Stimulated activated CD8-positive, alpha-beta memory T cell treated with anti-CD3 and anti-CD28 coated beads, Interleukin-15, amount 100 ng/mL, for 24 hours (primary cell): ENCODE measurements around the gene HOXB9.

Experiments used
- DNase-seq: peaks from one replicate; pipeline ENCODE4 v3.0.0-alpha.2; 2020; ENCODE audit warnings: low read depth

Gene HOXB9

DNA sequence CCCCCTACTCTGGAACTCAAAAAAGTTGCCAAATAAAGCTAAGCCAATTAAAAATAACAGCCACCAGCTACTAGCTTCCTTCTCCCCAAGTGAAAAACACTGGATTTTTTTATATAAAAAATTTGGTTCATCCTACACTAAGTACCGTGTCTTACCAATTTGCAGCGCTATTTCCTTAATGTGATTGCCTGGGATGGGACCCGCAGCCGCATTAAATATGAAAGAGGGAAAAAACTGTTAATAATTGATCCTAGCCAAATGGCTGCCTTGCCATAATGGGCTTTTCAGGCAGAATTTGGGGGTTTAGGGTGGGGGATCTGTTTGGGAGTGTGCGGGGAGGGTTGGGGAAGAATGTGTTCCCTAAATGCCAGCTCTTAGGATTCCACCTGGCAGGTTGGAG is 2.0 kb downstream of the HOXB9 start:
- no peak for DNase-seq

DNA sequence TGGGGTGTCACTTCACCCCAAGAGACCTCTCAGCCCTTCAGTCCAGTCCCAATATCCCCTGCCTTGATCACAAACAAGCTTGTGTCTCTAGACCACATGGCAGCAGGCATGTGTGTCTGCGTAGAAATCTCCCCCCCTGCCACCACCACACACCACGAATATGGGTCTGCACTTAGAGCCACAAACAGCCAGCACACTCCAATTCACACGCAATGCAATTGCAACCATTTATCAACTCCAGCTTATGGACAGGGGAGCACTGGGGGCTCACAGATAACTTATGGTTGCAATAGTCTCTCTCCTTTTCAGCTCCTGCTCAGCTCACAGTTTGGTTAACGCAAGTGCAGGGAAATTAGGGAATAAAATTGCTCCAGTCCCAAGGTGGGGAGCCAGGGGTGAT is 2.6 kb downstream of the HOXB9 start:
- DNase-seq: no peak

DNA sequence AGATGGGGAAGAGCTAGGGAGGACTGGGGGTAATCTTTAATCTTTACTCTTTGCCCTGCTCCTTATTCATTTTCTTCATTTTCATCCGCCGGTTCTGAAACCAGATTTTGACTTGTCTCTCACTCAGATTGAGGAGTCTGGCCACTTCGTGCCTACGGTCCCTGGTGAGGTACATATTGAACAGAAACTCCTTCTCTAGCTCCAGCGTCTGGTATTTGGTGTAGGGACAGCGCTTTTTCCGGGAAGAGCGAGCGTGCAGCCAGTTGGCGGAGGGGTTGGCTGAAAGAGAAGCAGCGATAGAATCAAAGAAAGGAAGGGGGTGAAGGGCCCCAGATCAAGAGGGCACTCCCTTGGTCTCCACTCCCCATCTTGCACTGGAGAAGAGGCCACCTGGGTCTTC is 3.3 kb downstream of the HOXB9 start:
- DNase-seq: no peak

DNA sequence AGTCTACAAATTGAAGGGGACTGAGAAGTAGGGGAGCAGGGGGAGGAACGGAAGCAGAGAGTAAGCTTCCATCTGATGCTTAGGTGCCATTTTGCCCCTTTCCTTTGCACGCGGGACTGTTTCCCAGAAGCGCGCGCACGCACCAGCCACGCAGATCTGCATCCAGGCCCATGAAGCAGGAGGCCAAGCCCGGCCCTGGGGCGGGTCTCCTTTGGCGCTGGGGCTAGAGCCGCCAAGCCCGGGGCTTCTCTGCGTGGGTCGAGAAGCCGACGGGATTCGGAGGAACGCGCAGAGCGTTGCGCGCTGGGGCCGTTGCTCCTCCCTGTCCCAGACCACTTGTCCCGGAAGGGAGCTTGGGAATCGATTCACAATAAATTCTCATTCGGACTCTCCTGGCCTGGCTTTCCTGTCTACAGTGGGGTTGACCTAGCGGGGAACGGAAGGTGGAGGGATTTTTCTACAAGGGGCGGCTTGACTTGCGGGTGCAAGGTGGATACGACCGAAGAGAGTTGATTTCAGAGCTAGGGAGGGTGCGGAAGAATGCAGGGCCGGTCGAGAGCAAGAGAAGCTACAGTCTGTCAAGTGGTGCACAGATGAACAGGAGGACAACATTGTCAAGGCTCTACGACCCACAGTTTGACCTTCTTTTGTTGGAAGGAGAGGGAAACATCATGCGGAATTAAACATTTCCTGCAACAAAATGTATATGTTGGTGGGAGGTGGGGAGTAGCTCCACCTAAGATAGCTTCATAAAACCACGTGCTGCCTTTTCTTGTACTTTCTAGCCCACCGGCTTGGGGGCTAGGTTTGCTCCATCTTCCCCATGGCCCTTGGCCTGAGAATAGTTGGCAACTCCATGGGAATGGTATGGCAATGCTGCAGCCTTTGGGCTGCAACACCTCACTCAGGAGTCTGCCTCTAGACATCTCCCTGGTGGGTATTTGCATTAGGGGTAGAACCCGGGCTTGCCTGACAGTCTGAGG is 4.5 kb downstream of the HOXB9 start:
- DNase-seq: no peak

DNA sequence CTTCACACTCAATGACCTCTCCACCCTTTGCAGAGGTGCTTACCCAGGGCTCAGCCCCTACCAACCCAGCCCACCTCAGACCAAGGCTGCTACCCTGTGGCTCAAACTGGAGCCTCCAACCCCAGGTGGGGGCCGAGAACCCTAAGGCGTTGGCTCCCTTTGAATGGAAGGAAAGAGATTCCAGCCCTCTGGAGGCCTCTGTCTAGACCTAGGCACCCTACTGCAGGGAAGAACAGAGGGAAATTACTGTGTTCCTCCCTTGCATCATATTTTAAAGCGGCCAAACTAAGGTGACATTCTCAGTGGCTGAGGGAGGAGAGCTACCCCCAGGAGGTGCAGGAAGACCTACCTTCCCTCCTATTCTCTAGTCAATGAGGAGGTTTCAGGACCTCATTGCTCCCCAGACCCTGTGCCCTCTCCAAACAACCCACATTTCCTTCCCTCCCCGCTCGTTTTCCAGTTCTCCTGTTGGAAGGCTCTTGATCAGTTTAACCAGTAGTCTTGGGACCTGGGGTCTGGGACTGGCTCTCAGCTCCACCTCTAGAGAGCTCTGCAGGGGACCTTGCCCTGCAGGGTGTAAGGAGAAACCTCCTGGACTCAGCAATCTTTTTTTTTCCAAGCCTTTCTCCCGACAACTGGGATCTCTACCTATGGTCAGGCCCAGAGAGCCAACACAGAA is 5.6 kb downstream of the HOXB9 start:
- DNase-seq: no peak

DNA sequence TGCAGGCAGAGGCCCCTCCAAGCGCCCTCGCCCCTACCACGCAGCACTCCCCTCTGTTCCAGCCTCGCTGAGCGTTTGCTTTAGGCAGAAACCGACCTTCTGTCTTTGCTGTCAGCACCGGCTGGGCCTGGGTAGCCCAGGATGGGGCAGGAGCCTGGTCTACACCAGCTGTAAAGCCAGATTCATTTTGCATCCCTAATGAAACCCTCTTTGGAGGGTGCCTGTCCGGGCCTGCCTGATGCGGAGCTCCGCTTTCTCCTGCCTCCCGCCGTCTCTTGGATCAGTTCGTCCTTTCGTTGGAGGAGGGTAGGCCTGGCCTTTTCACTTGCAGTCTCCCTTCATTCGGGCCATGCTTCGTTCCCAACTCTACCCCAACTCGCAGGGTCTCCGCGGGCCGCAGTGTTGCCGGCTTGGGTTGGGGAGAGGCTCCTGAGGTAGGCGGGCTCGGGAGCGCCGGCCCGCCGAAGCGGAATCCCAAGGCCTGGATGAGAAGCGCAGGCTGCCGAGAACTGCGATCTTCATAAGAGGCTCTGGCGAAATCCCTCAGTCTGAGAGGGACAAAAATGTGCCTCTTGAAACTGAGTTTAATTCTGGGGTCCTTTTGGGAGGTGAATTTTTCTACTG is 6.2 kb downstream of the HOXB9 start:
- no peak for DNase-seq

DNA sequence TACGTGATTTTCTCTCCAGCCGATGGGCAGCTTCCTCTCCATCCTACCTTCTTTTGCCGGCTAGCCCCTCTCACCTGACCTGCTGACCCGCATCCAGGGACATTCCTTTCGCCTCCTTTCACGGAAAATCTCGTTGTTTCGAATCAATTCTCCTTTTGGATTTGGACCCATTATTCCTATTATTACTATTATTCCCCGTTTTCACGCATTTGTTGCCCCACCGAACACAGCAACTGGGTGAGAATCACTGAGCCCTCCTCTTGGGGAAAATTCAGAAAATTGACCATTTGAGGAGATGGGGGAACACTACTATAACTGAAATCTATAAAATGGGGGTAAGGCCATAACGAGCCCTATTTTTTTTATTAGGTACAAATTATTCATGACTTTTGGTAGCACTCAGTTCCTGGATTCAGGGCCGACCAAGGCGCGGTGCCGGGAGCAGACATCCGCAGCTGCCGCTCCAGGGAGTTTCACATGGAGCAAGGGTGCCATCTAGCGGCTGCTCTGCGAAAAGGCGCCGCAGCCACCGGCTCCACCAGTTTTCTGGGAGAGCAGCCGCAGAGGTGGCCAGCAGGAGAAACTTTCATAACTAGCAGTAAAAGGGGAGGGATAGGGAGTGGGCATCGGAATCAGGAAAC is 7.8 kb downstream of the HOXB9 start:
- peak; percentile 84 for DNase-seq

DNA sequence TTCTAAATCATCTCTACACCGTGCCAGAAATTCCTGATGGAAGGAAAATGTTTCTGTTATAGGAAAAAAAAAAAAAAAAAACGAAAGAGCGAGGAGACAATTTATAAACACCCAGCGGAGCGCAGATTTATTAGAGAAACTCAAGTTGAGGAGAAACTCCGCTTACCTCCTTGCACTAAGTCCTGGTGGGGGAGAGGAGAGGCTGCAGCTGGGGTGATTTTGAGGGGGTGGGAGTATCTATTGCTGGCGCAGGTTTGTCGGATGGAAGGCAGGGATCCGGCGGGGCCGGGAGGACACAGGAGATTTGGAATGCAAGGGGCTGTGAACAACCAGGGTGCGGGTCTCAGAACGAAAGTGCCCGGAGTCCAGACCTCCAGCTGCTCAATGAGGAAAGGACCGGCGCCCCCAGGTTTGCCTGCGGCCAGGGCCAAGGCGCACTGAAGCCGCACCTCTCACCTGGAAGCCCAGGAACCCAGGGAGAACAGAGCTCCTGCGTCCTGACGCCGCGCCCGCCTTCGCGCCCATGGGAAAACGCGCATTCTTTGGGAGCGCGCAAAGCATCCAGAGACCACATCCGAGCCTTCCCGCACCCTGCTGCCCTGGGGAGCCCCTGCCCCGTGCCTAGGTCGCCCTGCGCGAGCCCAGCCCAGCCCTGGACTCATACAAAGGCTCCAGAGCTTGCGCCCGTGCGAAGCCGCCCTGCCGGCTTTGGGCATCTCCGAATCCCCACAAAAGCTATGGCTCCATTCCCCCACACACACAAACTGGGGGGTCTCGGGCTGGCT is 8.5 kb downstream of the HOXB9 start:
- no peak for DNase-seq

DNA sequence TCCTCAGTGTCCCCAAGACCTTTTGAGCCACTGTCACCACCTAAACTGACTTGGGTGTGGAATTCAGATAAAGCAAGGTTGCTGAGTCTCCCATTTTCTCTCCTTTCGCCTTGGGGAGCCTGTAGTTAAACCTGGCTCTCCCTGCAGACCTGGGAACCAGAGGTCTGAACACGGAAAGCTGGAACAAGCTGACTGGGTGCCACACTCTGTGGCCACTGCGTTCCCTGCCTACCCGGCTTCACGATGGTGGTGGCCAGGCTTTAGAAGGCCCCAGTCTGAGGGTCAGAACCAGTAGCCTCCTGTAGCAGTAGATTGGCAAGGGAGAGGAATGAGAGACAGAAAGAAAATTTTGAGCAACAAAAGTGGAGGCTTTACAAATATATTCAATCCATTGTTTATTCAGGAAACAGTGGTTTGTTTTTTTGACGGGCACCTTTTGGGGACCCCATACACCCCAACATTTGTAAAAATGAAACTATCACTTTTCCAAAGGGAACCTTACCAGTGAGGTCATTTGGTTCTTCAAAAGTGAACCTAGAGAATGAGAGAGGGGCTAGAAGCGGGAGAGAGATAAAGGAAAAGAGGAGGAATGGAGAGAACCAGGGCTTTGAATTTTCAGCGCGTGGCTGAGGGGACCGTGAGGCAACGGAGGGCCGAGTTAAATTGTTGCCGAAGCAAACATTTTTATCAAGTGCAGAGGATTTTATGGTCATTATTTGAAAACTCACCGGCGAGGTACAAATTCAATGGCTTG is 9.3 kb downstream of the HOXB9 start:
- no peak for DNase-seq

DNA sequence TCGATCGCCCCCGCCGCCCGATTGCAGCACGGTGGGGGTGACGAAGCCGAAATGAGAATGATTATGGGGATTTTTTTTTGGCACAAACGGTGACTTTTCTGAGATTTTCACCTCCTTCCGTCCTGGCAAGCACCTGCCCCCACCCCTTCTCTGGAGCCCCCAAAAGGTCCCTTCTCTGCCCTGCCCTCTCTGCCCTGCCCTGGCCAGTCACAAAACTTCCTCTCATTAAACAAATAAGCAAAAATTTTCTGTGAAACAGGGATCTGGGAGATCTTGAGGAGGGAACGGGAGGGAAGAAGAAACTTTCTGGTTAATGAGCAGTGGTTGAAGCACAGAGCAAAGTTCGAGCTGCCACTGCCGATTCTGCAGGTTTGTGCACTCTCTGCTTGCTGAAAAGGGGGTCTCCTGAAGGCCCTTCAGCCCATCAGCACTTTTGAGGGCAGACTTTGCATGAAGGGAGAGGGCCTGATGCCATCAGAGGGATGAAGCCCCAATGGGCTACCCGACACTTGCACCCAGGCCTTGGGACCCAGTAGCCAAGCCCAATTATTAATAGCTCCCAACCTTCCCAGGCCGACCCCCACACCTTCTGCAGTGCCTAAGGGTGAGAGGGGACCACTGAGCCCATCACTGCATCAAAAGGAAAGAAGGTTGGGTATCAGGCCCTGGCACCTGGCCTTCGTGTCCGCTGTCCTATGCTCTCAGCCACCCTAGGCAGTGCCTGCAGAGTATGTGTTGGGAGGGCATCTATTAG is 10.0 kb downstream of the HOXB9 start:
- DNase-seq: no peak

DNA sequence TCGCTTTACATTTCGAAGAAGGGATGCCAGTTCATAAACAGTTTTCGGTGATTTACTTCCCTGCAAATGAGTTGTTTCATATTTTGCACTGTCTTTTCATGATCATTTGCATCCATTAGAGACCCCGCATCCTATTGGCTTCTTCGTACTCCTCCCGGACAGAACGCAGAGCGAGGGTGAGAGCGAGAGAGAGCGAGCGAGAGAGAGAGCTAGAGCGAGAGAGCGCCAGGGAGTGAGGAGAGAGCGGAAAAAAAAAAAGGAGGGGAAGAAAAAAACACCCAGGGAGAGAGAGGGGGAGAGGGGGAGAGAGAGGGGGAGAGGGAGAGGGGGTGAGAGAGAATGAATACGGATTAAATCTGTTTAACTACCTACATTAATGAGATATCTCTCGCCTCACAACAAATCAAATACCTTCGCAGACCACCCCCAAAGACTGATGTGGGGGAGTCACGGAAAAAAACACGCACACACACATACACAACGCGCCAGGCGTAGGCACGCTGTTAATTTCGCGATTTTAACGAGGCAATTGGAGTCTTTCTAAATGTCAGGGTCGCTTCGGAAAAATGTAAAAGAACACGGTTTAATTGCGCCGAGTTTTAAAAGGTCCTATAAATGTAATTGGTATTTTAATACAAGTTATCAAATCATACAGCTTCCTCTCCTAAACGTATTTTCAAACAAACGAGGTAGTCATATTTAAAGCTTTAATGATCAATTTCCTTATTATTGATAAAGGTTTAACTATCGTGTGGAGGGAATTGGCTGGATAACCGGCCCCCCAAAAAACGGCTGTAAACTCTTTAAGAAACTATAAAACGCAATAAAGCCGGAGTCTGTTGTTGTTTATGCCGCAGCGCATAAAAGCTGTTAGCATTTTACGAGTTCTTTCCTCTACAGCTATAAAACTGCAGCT is 10.9 kb downstream of the HOXB9 start, which contains the start of gene HOXB8:
Gene HOXB8 (minus strand): TSS at position 246 of the 916 bp plus-strand sequence. CDS start 588 bp downstream, outside the sequence.
- no peak for DNase-seq

DNA sequence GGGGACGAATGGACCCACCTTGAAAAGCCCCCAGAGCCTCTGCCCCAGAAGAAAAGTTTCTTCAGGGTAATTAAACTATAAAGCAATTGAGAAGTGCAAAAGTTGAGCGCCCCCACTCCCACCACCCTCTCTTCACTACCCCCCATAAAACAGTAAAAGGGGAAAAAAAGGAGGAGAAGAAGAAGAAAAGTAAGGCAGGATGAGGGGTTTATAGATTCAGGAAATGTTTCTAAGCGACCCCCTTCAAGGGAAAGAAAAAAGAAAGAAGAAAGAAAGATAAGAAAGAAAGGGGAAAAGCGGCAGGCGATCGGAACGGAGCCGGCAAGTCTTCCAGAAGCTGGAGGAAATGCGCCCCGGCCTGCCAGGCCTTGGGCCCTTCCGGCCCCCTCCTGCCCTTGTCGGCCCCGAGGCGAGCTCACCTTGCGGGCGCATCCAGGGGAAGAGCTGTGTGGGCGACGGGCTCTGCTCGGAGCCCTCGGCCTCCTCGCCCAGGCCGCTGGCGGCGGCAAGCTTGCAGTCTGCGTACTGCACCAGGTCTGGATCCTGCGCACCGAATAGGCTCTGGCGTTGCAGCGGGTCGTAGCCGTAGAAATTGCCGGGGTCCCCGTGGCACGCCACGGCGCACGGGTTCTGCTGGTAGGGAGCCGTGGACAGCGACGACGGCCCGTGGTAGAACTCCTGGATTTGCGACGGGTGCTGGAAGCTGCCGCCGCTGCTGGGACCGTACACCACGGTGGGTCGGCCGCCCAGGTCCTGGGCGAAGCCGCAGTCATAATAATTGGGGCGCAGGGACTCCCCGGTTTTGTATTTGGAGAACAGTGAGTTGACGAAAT is 12.1 kb downstream of the HOXB9 start:
- DNase-seq: no peak

DNA sequence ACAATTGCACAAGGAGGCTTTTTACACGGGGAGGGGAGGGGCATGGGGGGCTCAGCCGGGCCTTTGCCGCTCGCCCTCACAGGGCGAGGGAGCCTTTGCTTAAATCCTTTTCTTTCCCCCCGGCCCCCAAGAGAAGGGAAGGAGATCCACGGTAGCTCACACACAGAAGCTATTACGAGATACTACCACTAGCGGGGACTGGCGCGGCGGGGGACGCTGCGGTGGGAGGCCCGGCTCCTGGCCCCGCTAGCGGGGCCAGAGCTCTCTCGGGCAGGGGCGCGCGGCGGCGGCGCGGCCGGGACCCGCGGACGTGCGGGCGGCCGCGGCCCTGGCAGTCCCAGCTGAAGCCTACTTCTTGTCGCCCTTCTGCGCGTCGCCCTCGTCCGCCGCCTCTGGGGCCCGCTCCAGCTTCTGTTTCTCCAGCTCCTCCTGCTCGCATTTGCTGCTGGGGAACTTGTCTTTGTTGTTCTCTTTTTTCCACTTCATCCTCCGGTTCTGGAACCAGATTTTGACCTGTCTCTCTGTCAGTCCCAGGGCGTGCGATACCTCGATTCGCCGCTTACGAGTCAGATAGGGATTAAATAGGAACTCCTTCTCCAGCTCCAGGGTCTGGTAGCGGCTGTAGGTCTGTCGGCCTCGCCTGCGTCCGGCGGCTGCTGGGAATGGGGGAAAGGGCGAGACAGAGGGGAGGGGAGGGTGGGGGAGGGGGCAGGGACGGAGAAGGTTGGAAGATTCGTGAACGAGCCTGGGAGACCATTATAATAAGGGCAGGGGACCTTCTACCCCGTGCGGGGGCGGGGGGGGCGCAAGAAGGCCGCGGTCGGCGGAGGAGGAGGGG is 13.1 kb downstream of the HOXB9 start:
- DNase-seq: no peak

DNA sequence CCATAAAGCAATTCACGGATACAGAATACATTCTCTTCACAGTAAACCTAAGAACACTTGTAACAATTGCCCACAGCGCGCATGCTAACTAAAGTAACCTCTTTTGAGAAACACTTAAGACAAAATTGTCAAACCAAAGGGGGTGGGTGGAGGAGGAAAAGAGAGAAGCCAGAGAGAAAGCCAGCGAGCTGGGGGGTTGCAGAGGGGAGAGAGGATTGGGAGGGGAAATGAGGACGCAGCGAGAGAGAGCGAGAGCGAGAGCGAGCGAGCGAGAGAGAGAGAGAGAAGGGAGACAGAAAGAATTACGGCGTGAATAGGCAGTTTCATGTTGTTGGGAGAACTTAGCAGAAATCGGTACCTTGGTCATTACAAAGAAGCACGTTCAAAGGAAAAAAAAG is 13.7 kb downstream of the HOXB9 start:
- no peak for DNase-seq

DNA sequence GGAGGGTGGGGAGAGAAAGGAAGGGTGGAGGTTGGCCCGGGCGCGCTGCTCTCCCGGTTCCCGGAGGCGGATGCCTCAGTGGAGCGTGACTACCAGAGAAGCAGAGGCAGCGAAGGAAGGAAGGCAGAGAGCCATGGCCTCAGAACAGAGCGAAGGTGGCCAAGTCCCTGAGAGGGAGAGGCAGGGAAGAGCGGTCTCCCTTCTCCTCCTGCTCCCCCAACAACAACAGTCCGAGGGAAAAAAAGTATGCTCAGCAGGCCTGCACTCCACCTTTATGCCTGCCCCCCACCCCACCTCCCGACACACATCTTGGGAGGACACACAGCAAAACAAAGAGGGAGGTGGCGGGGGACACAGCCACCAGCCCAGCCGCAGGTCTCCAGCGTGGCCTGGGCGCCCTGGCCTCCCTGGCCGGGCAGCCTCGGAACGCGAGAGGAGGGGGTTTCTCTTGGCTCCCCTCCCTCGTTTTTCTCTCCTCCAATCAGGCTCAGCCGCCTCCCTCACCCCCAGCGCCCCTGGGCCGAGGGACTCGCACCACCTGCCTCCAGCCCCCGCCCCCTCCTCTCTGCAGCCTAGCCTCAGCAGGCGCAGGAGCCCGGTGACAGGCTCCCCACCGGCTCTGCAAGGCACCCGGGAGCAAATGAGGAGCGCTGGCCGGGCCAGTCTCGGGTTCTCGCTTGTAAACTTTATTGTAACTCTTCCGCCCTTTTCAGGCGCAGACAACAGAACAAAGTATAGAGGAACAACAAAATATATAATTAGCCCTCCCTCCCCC is 14.3 kb downstream of the HOXB9 start:
- DNase-seq: no peak

DNA sequence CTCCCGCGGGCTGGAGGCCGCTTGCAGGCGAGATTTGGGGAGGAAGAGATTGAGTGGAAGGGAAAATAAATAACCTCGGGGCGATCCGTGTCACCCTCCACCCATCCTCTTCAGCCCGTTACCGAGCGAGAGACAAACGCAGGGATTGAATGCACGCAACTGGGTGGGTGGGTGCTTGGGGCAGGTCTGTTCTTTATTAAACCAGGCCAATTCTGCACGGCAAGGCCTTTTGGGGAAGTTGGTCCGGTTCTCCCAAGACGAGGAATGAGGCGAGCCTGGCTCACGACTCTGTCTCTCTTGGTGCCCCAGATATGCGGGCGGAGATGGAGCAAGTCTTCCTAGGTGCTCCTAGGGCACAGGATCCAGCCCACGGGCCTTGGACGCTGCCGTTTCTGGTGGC is 14.9 kb downstream of the HOXB9 start:
- no peak for DNase-seq
